HG03565 (cell line): ENCODE results near the gene TEX38.
"Not testable (repeated sequence)": the region's sequence is repeated elsewhere in the genome, so short reads cannot be mapped to it uniquely, and the experiment has no call there.

Experiments
- ATAC-seq: cut with Tn5 transposase; IDR thresholded peaks from one replicate; pipeline ENCODE4 v1.9.1; 2021; ENCODE audit warnings: mild to moderate bottlenecking, moderate library complexity; ENCODE audit not compliant: unreplicated experiment

TEX38 gene

DNA sequence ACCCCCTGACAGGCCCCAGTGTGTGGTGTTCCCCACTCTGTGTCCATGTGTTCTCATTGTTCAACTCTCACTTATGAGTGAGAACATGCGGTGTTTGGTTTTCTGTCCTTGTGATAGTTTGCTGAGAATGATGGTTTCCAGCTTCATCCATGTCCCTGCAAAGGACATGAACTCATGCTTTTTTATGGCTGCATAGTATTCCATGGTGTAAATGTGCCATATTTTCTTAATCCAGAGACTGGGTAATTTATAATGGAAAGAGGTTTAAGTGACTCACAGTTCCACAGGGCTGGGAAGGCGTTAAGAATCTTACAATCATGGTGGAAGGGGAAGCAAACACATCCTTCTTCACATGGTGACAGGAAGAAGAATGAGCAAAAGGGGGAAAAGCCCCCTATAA lies 17.0 kb upstream of the TEX38 start:
- not testable (repeated sequence) for ATAC-seq

DNA sequence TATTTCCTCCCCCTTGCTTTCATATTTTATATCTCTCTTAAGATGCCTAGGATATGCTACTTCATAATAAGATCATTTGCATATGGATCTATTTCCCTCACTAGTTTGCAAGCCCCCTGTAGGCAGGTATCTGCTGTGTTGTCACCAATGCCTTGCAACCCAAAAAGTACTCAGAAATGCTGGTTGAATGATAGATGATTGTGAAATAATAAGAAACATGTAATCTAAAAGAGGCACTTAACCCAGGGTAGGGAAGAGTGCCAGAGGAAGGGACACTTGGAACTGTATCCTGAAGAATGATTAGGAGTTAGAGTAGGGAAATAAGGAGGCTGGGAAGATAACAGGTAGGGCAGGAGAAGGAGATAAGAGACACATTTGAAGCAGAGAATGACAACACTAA lies 15.8 kb upstream of the TEX38 start:
- no peak for ATAC-seq

DNA sequence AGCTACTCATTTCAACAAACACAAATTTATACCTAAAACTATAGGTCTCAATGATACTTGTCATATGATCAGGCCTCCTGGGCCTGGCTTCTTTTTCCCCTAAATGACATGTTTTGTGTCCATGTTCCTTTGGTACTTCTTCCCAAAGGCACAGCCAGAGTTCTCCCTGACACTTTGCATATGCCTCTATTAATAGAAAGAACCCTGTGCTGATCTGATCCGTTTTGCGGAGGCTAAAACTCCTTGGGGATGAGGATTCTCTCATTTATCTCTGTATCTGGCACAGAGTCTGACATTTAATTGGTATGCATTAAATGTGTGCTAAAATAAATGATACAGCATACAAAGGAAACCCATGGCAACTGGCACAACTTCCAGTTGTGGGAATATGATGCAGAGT lies 15.0 kb upstream of the TEX38 start:
- ATAC-seq = no peak

DNA sequence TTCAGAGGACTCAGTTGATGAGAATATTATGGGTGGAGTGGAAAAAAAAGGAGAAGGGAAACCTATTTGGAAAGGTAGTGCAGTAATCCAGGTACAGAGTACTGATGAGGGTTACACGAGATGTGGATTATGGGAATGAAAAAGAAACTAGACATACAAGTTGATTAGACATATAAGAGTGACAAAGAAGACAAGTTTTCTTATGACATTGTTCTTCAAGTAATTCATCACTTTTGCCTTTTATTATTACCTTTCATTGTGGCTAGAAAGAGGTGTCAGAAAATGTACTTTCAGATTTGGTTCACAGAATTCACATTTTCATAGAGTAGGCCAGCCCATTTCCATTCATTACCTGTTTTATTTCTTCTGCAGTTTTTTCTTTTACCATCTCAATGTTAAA lies 13.9 kb upstream of the TEX38 start:
- no peak for ATAC-seq

DNA sequence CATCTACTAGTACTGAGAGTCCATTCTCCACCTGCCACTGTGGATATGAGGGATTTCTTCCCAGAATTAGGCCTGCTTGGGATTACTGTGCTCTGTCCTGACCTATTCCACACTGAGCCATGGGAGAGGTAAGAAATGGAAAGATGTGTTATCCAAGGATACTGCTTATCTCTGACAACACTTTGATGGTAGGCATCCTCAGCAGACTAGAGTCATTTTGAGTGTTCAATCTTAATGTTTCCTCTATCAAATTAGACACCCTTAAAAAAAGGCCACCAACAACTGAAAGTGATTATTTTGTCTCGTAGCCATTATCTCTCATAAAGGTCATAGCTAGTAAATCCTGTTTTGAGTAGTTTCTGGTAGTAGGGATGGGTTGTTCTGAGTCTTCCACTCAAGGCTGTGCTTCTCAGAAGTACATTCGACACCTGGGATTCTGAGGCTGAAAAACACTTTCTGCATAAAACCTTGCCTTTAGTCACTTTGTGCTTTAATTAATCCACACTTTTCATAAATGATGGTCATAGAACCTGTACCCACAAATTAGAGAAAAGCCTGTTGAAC lies 12.3 kb upstream of the TEX38 start:
- ATAC-seq = no peak

DNA sequence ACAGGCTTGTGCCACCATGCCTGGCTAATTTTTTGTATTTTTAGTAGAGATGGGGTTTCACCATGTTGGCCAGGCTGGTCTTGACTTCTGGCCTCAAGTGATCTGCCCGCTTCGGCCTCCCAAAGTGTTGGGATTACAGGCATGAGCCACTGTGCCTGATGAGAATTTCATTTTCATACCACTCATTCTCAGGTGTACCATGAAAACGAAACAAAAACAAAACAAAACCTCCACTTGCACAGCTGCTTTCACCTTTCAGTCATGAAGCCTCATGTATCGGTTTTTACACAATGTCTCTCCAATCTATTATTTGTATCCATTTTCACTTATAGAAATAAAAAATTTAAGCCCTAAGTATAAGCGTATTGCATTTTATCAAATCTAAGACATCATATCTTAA lies 11.5 kb upstream of the TEX38 start:
- ATAC-seq = peak; percentile 80

DNA sequence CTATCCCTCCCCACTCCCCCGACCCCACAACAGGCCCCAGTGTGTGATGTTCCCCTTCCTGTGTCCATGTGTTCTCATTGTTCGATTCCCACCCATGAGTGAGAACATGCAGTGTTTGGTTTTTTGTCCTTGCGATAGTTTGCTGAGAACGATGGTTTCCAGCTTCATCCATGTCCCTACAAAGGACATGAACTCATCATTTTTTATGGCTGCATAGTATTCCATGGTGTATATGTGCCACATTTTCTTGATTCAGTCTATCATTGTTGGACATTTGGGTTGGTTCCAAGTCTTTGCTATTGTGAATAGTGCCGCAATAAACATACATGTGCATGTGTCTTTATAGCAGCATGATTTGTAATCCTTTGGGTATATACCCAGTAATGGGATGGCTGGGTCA lies 8.7 kb upstream of the TEX38 start:
- not testable (repeated sequence) for ATAC-seq

DNA sequence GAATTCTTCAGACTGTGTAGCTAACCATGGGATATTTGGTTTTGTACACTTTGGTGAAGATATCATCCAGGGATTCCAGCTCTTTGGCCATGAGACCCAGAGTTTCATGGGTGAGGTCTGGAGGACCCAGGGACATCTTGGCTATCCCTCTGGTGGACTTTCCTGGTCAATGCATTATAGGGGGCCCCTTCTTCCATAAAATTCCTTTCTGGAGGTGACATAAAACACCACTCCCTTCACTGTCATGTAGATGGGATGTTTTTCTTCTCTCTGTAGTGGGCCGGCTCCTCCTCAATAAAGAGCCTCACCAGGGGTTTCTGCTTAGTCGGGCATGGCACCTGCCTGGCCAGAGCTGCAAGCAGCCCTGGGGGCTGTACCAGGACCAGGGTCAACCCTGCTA lies 5.7 kb upstream of the TEX38 start:
- no peak for ATAC-seq

DNA sequence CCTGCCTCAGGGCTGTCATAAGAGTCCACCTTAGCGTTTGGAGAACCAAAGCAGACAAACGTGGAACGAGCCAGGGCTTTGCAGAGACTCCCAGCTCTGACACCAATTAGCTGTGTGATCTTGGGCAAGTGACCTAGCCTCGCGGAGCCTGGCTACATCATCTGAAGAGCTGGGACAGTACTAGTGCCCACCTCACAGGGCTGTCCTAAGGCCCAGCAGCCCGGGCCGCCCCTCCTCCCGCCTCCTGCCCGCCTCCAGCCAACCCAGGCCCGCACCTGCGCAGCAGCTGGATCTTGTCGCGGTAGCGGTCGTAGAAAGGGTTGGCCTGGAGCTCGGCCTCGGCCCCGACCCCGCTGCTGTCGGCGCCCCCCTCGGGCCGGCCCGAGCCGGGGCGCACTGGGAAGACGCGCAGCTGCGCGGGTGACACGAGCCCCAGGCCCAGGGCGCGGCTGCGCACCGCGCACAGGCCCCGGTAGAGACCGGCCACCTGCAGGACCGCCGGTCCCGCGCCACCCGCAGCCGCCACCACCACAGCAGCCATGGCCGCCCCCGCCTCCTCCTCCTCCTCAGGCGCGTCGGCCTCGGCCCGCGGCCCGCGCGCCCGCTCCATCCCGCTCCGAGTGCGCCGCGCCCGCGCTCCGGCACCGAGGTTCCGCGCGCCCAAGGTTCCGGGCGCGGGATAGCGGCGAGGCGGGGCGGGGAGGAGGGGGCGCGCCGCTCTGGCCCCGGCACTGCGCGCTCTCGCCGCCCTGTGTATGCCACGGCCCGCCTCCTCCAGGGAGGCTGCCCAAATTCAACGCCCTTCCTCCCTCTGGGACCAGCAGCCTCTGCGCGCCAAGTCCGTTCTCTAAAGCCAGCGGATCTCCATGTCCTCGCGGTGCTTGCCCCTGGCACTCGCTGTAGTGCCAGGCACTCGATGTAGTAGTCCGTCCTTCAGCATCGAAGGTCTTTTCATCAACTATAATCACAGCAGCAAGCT lies 3.6 kb upstream of the TEX38 start, which contains the start of gene ATPAF1:
Gene ATPAF1 (minus strand): TSS at position 583 of the 979 bp plus-strand sequence. CDS start 42 bp downstream, at position 541.
- peak; percentile 79 for ATAC-seq

DNA sequence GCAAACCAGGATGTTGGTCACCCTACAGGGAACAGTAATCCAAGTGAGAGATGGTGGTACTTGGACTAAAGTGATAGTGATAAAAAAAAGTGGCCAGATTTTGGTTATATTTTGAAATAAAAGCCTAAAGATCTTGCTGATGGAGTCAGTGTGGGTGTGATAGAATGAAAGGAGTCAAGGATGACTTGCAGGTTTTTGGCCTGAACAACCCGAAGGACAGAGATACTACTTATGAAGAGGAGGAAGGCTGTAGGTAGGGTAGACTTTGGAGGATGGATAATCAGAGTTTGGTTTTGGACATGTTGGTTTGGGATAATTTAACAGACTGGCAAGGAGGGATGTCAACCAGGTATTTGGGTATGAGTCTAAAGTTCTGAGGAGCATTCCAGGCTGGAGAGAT lies 1.5 kb upstream of the TEX38 start:
- no peak for ATAC-seq

DNA sequence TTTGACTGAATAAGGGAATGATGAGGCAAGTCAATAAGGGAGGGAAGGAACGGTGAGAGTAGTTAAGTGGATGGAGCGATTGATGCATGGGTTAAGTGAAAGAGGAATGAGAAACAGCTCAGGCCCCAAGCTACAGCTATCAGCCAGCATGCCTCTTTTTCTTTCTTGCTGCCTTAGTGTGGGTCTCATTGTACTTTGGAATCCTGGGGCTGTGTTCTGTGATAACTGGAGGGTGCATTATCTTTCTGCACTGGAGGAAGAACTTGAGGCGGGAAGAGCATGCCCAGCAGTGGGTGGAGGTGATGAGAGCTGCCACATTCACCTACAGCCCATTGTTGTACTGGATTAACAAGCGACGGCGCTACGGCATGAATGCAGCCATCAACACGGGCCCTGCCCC lies 1.0 kb downstream of the TEX38 start:
- no peak for ATAC-seq

DNA sequence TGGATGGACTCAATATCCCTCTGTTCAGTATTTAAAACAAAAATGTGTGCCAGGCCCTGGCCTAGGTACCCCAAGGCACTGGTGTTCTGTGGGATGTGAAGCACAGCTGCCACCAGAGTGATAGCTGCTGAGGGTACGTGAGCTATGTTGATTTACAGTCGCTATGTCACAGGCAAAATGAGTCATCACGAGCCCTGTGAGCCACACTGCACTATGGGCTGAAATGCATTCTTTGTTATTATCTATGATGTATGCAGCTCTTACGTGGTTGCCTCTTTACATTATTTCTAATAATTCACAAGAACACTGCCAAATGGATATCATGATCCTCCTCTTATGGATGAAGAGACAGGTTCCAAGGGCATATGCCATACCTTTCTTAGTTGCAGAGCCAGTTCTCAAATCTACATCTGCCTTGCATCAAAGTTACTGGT lies 2.1 kb downstream of the TEX38 start:
- ATAC-seq = no peak

DNA sequence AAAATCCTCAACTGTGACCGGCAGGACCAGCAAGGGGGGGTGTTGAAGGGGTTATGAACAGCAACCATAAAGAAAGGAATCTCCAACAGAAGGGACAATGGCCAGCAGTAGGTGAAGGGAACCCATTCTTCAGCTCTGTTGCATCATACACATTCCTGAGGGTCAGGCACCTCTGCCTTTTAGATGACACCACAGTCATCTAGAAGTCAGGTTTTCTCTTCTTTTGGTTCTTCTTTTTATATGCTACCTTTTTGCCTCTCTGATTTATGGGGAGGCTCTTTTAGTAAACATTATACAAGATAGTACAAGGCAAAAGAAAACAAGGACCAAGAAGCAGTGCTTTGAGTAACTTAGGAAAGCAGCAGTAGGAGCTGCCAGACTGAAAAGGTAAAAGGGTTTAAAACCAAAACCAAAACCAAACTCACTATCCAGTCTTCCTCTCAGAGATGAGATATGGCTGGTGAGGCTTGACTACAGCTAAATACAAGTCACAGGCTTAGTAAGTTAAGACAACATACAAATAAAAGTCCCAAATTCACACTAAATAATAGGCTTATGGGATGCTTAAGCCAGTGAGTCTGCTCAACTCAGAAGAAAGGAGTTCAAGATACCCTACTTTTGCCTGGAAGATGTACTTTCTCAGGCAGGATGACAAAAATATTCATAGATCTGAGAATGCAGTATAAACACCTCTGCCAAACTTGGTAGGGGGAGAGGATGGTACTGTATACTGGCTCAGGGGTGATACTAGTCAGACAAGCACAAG lies 4.1 kb downstream of the TEX38 start:
- peak; percentile 52 for ATAC-seq

DNA sequence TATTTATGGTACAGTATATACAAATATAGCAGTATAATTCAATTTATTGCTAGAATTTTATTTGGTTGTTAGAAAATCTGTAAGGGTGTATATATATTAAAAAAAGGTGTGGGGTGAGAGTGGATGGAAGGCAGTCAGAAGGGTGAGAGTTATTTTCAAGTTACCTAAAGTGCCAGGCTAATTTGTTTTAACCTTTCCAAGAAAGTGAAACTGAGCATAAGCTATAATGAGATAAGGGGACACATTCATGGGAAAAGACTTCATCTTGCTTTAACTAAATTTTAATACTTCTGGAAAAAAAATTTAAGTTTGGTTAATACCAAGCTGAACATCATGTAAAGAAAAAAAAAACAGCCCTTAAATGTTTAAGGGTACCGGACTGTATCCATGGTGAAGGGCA lies 4.9 kb downstream of the TEX38 start:
- no peak for ATAC-seq

DNA sequence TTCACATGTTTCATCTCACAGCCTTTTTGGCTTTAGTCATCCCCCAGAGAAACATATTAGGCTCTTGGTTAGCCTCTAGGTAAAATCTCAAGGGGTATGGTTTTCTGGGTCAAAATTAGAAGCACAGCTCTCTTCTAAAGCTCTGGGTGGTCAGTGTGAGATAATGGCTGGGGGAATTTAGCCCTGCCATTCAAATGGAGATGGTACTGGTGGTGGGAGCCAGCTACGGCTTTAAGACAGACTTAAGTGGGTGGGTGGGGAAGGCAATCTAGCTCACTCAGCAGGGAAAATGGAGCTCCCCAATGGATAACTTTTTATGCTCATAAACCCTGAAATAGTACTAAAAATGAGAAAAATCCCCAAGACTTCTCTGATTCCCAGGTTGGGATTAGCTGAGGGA lies 5.7 kb downstream of the TEX38 start:
- ATAC-seq = no peak

DNA sequence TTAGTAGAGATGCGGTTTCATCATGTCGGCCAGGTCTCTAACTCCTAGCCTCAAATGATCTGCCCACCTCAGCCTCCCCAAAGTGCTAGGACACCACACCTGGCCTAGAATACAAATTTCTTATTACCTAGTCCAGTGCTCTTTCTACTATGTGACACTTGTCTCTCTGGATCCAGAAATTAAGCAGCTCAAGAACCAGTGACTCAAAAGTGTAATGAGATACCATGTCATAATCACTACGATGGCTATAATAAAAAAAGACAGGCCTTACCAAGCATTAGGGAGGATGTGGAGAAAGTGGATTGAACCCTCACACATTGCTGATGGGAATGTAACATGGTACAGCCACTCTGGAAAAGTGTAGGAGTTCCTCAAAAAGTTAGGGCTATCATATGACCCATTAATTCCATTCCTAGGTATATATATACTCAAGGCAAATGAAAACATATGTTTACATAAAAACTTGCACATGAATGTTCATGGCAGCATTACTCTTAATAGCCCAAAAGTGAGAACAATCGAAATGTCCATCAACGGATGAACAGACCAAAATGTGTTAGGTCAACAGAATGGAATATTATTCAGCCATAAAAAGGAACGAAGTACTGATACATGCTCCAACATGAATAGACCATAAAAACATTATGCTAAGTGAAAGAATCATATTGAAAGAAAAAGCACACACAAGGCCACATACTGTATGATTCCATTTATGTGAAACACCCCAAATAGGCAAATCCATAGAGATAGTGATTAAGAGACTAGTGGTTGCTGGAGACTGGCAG lies 8.3 kb downstream of the TEX38 start:
- ATAC-seq = no peak

DNA sequence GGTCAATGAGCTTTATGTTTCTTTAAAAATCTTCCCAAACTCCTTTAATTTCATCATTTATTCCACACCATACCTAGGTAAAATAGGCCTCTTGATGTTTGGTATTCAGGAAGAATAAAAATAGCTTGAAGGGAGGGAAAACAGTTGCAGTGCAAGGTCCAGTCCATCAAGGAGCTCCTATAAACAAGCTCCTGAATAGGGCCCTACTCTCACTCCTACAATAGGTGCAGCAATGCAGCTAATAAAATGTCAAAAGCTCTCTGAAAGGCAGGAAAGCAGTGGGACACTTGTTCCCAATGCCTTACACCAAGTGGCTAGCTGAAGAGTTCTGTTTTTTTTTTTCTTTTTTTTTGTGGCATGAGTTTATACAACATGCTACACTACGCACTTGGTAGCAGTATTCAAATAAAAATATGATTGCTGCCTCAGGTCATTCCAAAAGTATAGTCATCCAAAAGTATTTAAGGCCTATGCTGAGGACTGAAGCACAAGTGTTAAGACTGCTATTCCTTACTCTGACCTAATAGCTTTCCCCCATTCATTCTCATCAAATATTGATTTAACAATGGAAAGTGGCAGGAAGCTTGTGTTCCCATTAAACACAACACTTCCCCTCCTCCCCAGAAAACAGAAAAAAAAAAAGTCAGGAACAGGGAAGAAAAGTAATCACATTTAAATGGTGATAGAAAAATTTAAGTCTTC lies 9.8 kb downstream of the TEX38 start:
- ATAC-seq = no peak

DNA sequence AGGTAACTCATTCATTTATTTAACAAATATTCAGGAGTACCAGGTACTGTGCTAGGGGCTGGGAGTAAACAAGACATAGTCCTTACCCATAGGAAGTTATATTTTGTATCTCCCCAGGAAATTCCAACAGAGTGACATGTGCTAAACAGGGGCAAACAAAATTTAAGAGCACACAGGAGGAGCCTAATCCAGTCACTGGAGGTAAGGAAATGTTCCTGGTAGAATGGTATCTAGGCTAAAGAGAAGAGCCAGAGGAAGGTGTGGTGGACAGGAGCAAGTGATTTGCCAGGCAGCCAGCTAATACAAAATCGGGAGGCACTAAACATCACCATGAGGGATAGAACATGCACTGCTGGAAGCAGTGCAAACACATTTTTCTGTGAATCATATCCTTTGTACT lies 10.4 kb downstream of the TEX38 start:
- no peak for ATAC-seq

DNA sequence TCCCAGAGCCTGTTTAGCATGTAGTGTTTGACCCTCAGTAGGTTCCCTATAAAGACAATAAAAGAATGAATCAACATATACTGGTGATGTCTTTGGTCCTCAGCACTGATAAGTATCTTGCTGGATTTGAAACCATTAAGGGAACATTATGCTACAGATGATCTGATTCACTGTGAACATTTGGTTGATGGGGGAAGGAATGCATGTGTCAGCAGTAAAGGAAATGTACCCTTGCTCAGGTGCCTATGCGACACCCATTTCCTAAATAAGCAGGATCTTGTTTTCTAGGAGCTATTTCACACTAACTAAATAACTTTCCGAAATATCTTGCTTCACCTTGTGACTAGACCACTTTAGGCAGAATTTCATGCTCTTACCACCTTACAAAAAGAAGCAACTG lies 13.0 kb downstream of the TEX38 start:
- ATAC-seq = no peak

DNA sequence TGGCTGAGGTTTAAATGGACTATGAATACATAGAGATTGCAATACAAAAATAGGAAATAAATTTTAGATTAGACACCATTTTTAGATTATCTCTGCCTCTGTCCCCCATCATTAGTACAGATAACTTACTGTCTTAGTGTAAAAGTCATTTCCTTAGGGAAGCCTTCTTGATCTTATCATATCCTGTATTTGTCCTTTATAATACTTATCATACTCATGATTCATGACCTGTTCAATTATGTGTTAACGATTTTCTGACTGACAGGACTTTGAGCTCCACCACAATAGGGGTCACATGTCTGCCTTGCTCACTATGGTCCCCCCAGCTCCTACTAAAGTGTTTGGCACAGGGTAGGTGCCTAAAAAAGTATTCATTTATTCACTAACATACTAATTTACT lies 14.6 kb downstream of the TEX38 start:
- no peak for ATAC-seq
